DND-41 (cell line): ENCODE data around the gene FNDC11.
"Not testable (repeated sequence)": the region's sequence is repeated elsewhere in the genome, so short reads cannot be mapped to it uniquely, and the experiment has no call there.

Source experiments
- ATAC-seq: fragments of 200-7000 bp; cut with Tn5 transposase; 3 replicates; pipeline ENCODE4 v1.9.1; 2021; ENCODE audit warnings: low read depth; ENCODE audit not compliant: insufficient read depth
- DNase-seq: peaks from one replicate; pipeline ENCODE4 v3.0.0-alpha.2; 2020
- H2AFZ ChIP-seq: 2 replicates; pipeline ENCODE4 v1.6.0; 2012; ENCODE audit warnings: low read depth, low read length
- H3K27ac ChIP-seq: 2 replicates; pipeline ENCODE4 v1.5.1; 2012; ENCODE audit warnings: low read length, inconsistent platforms
- H3K27me3 ChIP-seq: fragments of 200-600 bp; sonication (generic); 2 replicates; pipeline ENCODE4 v1.6.0; 2012; ENCODE audit warnings: low read length, mild to moderate bottlenecking, inconsistent platforms; ENCODE audit not compliant: insufficient read depth, poor library complexity
- H3K36me3 ChIP-seq: 2 replicates; pipeline ENCODE4 v1.5.1; 2012; ENCODE audit warnings: low read length, inconsistent platforms; ENCODE audit not compliant: insufficient read depth
- H3K4me1 ChIP-seq: 2 replicates; pipeline ENCODE4 v1.5.1; 2012; ENCODE audit warnings: mild to moderate bottlenecking, low read length; ENCODE audit not compliant: insufficient read depth
- H3K4me2 ChIP-seq: 2 replicates; pipeline ENCODE4 v1.6.0; 2012; ENCODE audit warnings: mild to moderate bottlenecking, moderate library complexity, low read length, inconsistent platforms; ENCODE audit not compliant: insufficient read depth
- H3K4me3 ChIP-seq, 2 experiments: fragments of 200-600 bp in 1 of 2; shearing (Covaris generic) in 1 of 2; 2 replicates each; pipeline ENCODE4 v1.5.1; 2012 to 2016; ENCODE audit warnings: inconsistent platforms in 2 of 2, low read length in 2 of 2, mild to moderate bottlenecking in 2 of 2, low read depth in 1 of 2, moderate library complexity in 1 of 2
- H3K79me2 ChIP-seq: 2 replicates; pipeline ENCODE4 v1.6.0; 2012; ENCODE audit warnings: low read length, inconsistent platforms; ENCODE audit not compliant: insufficient read depth
- H3K9ac ChIP-seq: 2 replicates; pipeline ENCODE4 v1.6.0; 2012; ENCODE audit warnings: low read depth, mild to moderate bottlenecking, inconsistent platforms, low read length, moderate library complexity
- H3K9me3 ChIP-seq: 2 replicates; pipeline ENCODE4 v1.5.1; 2012; ENCODE audit warnings: low read length, moderate library complexity, mild to moderate bottlenecking, inconsistent platforms; ENCODE audit not compliant: insufficient read depth, severe bottlenecking
- H4K20me1 ChIP-seq: 2 replicates; pipeline ENCODE4 v1.6.0; 2012; ENCODE audit warnings: low read length; ENCODE audit not compliant: insufficient read depth
- CTCF ChIP-seq: IDR thresholded peaks from 2 replicates; pipeline ENCODE4 v1.5.1; 2012; ENCODE audit warnings: borderline replicate concordance, low read length, moderate library complexity, mild to moderate bottlenecking; ENCODE audit not compliant: poor library complexity, severe bottlenecking; ENCODE audit errors: extremely low read depth
- EZH2 ChIP-seq: IDR thresholded peaks from 3 replicates; pipeline ENCODE4 v1.6.1; 2012; ENCODE audit warnings: borderline replicate concordance, low read depth, mild to moderate bottlenecking, moderate library complexity, low read length, inconsistent platforms; ENCODE audit not compliant: severe bottlenecking

The FNDC11 gene

GRCh38 chr20:63558804-63559484, 5.0 kb downstream of the FNDC11 start:
- H3K9me3 ChIP-seq: no peaks in the 10 kb centered on the region
- H3K36me3 ChIP-seq: no peaks in the 10 kb centered on the region
- H3K27ac ChIP-seq: no peak overlapping the region
- no peaks in the 10 kb centered on the region for H3K79me2 ChIP-seq
- no peak overlapping the region for H3K4me2 ChIP-seq
- peaks cover 9% of the 10 kb centered on the region for H4K20me1 ChIP-seq
- no peak overlapping the region for H3K4me3 ChIP-seq
- DNase-seq: no peak
- ATAC-seq: no peak
- H3K9ac ChIP-seq: no peak overlapping the region
- H2AFZ ChIP-seq: no peak overlapping the region
- no peak for TF ChIP-seq EZH2
- TF ChIP-seq CTCF: no peak
- H3K27me3 ChIP-seq: no peaks in the 10 kb centered on the region
- peaks cover 10% of the 10 kb centered on the region for H3K4me1 ChIP-seq

- H3K27me3 ChIP-seq, ATAC-seq, H3K9me3 ChIP-seq, H3K79me2 ChIP-seq, H3K4me3 ChIP-seq, H2AFZ ChIP-seq, H3K27ac ChIP-seq, H4K20me1 ChIP-seq, H3K9ac ChIP-seq, H3K4me2 ChIP-seq, DNase-seq, H3K36me3 ChIP-seq, H3K4me1 ChIP-seq: not testable (repeated sequence)
These were observed 5.8 kb downstream of the FNDC11 start for GRCh38 chr20:63559485-63560332.

GRCh38 chr20:63560333-63560805, 6.4 kb downstream of the FNDC11 start:
- Histone ChIP-seq H3K79me2 (no peaks in the 10 kb centered on the region), H3K27ac (no peak overlapping the region), H3K4me1 (no peaks in the 10 kb centered on the region), H3K36me3 (no peaks in the 10 kb centered on the region), H3K9me3 (no peaks in the 10 kb centered on the region), H3K9ac (no peak overlapping the region), H3K4me3 (no peak overlapping the region), H3K4me2 (no peak overlapping the region), H3K27me3 (no peaks in the 10 kb centered on the region), H2AFZ (no peak overlapping the region), H4K20me1 (no peaks in the 10 kb centered on the region; the same call in 1 of the 2 replicates)
- DNase-seq: no peak
- TF ChIP-seq EZH2: no peak
- no peak for TF ChIP-seq CTCF
- no peak for ATAC-seq
